ENCODE results near the gene PRKD2.

Gene PRKD2

DNA sequence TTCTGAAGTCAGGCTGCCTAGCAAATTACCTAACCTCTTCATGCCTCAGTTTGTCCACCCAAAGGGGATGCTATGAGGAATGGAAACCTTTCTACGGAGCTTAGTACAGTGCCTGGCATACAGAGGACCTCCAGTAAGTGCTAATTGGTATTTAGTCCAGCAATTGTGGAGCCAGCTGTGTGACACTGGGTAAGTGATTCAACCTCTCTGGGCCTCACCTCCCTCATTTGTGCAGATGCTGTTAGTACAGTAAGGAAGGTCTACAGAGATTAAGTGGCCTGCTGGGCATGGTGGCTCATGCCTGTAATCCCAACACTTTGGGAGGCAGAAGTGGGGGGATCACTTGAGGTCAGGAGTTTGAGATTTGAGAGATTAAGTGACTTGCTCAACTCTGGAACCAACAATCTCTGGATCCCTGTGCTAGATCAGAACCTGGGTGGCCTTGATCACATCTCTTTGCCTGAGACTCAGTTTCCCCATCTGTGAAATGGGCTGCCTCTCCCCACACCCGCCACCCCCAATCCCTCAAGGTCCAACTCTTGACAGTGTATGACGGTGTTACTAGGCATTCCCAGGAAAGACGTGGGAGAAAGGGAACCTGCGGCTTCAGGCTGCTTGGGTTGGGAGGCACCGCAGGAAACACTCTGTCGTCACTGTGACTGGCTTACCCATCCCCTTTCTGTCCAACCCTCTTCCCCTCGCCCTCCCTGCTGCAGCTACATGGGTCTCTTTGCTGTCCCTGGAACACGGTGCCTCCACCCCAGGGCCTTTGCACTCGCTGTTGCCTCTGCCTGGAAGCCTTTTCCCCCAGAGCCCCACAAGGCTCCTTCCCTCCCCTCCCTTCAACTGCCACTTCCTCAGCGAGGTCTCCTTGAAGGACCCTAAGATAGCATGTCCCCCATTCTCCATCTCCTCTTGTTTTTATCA lies 18.3 kb downstream of the PRKD2 start:
- DNase-seq: no peak

DNA sequence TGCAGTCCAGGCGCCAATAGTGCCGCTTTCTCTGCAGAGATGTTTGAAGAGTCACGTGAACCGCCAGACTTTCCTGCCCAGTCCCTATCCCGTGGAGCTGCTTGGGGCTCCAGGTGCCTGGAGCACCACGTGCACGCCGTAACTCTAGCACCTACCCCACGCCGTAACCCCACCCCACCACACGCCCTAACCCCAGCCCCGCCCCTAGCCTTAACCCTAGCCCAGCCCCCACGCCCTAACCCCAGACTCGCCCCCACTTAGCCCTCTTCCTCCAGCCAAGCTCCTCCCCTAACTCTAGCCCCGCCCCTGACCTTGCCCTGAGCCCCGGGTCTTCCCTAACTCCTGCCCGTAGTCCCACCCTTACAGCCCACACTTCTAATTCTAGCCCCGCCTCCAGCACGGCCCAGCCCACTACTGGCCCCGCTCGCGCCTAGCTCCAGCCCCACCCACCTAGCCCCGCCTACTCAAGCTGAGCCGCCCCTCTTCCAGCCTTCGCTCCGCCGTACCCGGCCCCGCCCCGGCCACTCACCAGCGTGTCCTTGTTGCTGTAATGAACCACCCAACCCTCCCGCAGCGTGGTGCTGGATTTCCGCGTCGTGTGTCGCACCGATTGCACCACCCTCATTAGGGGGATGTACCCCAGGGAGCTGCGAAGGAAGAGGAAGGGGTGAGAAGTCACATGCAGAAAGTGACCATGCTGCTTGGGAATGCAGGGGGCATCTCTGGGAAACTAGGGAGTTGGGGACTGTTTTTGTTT lies 19.5 kb downstream of the PRKD2 start:
- peak; percentile 98 for DNase-seq

DNA sequence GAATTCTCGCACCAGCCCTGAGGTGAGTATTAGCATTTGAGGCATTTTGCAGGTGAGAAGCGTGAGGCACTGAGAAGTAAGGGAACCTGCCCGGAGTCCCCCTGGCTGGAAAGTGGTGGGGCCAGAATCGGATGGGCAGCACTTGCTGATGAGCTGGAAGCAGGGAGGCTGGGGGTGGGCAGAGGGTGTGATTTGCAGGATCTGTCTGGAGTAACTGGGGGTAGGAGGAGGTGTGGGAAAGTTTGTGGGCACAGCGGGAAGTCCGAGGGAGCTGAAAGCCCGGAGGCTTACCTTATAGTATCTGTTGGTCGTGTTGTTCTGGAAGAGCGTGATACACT lies 20.1 kb downstream of the PRKD2 start:
- DNase-seq: no peak

DNA sequence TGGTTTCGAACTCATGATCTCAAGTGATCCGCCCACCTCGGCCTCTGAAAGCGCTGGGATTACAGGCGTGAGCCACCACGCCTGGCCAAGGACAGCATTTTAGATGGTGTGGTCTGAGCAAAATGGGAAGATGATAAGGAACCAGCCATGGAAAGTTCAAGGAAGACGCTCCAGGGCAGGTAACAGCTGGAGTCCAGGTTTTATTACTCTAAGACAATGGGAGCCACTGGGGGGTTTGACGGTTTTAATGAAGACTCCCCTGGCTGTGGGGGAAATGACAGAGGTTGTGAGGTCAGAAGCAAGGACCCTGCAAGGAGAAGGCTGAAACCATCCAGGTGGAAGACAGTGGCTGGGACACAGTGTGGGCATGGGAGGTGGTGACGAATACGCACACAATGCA lies 20.9 kb downstream of the PRKD2 start:
- no peak for DNase-seq

DNA sequence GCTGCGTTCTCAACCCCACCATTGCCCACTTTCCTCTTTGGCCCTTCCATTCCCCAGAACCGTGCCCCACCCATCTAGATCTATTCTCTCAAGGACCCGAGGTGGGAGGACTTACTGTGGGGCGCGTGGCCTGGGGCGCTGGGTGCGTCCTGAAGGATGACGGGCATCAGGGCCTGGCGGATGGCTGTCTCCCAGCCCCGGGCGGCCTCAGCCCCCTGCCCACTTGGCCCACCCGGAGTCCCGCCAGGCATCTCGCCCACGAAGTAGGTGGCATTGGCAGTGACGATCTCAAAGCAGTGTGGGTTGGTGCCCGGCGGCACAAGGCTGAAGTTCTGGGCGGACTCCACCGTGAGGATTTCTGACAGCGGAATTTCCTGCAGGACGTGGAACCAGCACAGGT lies 23.2 kb downstream of the PRKD2 start:
- no peak for DNase-seq

DNA sequence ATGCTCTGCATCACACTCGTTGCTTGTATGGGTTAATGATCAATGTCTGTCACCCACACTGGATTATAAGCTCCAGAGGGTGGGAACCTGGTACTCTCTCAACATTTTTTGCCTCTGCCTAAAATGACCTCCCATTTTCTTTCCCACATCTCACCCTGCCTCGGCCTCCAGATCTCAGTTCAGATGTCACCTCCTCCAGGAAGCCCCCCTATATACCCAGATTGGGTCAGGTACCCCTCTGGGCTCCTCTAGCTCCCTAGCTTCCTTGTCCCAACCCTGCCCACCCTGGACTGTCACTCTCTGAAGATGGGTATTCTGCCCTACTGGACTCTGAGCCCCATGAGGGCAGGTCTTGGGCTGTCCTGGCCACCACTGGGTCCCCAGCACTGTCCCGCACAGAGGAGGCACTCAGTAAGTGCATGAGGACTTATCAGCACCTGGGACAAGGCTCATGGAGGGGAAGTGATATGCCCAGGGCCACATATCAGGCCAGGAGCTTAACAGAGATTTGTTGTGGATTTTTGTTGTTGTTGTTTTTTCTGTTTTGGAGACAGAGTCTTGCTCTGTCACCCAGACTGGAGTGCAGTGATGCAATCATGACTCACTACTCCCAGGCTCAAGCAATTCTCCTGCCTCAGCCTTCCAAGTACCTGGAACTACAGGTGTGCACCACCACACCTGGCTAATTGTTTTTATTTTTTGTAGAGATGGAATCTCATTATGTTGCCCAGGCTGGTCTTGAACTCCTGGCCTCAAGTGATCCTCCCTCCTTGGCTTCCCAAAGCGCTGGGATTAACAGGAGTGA lies 23.8 kb downstream of the PRKD2 start:
- DNase-seq: no peak

DNA sequence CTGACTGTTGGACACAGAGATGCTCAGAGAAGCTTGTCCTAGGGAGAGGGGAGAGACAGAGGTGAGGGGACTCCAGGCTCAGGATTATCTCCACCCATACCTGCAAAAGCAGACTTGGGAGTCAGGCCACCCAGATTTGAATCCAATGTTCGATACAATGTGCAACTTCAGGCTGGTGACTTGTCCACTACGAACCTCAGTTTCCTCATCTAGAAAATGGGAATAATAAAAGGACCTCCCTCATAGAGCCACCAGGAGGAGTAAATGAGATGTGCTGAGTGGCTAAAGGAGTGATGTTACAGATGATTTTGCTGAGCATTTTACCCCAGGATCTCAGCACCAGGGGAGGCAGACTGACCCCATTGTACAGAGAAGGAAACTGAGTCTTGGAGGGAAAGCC lies 25.0 kb downstream of the PRKD2 start:
- DNase-seq: no peak

DNA sequence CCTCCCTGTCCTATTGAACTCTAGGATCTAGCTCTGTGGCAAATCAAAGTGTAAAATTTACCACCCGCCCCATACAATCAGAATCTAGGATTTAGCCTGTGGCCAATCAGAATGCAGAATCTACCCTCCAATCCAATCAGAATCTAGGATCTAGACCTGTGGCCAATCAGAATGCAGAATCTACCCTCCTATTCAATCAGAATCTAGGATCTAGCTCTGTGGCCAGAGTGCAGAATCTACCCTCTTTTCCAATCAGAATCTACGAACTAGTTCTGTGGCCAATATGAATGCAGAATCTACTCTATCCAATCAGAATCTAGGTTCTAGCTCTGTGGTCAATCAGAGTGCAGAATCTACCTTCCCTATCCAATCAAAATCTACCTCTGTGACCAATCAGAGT lies 25.8 kb downstream of the PRKD2 start:
- no peak for DNase-seq

DNA sequence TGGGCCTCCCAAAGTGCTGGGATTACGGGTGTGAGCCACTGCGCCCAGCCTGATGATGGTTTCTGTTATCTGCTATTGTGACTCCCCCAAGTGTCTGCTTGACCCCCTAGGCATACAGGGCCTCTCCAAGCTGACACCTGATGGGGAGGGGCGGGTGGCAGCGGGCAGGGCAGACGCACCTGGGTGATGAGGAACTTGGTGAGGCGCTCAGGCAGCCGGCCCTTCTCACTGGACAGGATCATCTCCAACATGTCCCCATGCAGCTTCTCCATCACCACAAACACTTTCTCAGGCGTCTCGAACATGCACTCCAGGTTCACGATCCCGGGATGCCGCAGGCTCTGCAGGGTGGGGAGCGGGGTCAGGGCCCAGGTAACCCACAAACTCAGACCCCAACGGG lies 27.6 kb downstream of the PRKD2 start:
- no peak for DNase-seq

DNA sequence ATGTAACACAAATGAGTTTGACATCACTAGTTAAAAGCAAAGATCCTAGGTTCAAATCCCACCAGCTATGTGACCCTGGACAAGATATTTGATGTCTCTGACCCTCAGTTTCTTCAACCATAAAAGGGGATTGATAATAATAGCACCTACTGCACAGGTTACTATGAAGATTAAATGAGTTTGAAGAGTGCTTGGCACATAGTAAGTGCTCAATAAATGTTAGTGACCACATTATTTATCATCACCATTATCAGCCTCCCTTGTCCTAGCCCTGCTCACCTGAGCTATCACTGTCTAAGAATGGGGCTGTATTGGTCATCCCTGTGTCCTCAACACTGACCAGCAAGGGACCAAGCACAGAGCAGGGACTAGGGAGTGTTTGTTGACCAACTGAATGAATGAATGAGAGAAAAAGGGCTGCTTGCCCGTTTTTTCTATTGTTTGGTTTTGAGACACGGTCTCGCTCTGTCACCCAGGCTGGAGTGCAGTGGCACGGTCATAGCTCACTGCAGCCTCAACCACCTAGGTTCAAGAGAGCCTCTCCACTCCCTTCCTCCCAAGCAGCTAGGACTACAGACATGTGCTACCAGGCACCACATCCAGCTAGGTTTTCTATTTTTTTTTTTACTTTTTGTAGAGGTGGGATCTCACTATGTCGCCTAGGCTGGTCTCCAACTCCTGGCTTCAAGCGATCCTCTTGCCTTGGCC lies 29.3 kb downstream of the PRKD2 start:
- no peak for DNase-seq

DNA sequence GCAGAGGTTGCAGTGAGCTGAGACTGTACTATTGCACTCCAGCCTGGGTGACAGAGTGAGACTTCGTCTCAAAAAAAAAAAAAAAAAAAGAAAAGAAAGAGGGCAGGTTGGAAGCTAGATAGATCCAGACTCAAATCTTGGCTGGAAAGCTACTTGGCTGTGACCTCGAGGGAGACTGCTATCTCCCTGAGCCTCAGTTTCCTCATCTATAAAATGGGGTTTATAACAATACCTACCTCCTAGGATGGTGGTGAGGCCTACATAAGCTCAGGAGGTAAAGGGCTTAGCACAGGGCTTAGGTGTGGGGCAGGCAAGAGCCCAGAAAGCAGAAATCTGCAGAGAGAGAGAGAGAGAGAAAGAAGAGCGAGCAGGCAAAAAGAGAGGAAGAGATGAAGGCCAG lies 31.7 kb downstream of the PRKD2 start:
- DNase-seq: no peak

DNA sequence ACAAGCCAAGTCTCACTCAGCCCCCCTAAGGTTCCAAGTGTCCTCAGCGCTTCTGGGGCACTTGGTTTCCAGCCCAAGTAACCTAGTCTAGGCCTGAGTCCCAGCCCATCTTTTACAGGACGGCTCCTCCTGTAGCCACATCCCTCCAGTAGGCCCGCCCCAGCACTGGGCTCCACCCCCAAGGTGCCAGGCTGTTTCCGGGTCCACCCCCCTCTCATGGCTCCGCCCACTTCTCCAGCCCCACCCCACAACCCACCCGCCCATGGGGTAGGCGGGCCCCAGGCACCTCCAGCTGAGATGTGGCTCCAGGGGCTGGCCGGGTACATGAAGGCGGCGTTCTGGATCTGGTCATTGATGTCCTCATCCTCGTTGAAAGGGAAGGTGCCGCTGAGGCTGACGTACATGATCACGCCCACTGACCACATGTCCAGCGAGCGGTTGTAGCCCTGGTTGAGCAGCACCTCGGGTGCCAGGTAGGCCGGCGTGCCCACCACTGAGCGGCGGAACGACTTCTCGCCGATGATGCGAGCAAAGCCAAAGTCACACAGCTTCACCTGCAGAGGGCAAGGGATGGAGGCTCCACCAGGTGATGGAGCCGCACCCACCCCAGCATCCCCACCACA lies 38.7 kb downstream of the PRKD2 start:
- peak; percentile 19 for DNase-seq

DNA sequence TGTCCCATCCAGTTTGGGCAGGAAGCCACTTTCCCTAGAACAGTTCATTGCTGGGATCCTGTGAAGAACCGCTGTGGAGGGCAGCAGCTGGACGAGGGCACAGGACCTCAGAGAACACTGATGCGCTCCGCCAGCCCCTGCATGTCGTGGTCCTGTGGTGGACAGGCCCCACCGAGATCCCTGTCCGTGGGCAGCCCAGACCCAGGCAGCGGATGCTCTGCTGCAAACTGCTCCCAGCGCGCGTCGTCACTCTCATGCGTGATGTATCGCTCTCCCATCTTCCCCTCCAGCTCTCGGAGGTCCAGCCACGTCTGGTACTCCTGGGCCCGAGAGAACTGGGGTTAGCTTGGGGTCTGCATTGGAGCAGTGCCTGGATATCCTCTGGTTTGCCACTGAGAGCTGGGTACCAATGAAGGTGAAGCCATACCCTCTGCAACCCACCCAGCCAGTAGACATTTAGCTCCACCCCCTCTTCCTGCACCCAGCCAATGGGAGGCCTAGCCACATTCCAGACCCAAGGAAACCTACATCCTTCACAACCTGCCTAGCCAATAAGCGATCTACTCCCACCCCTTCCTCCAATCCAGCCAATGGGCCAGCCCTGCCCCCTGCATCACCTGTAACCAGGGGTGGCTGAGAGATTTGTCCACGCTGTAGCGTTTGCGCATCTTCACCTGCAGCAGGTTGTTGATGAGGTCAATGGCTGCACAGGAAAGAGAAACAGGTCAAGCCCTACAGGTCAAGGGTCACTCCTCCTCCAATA lies 42.3 kb downstream of the PRKD2 start:
- peak; percentile 19 for DNase-seq

DNA sequence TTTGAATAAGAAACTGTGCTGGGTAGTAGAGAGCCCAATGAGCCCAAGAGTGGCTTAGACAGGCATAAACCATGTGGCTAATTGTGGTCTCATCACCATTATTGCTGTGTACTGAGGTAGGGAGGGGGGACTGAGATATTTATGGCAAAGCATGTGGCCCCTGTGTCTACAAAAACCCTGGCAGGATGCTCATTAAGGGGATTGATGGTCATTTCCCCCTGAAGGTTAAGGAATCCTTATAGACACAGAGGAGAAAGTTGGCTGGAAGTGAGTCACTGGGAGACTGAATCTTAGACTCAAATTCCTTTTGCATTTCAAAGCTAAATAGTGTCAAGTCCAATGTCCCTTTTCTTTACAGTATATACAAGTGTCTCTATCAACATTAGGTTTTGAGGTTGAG lies 46.1 kb downstream of the PRKD2 start:
- peak; percentile 8 for DNase-seq

DNA sequence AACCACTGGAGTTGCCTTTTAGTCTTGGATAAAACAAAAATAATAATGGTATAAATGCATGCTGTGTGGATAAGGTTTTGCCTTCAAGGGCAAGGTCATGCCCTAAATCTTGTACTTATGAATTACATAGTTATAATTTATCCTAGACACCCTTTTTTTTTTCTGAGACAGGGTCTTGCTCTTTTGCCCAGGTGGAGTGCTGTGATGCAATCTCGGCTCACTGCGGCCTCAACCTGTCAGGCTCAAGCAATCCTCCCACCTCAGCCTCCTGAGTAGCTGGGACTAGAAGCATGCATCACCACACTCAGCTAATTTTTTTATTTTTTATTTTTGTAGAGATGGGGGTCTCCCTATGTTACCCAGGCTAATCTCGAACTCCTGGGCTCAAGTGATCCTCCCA lies 48.3 kb downstream of the PRKD2 start:
- no peak for DNase-seq

DNA sequence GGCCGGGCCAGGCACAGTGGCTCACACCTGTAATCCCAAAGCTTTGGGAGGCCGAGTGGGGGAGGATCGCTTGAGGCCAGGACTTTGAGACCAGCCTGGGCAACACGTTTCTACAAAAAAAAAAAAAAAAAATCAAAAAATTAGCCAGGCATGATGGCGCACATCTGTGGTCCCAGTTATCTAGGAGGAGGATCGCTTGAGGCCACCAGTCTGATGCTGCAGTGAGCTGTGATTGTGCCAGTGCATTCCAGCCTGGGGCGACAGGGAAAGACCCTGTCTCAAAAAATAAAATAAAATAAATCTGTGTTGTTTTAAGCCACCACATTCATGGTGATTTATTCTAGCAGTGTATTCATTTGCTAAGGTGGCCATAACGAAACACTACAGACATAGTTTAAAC lies 51.8 kb downstream of the PRKD2 start:
- no peak for DNase-seq

DNA sequence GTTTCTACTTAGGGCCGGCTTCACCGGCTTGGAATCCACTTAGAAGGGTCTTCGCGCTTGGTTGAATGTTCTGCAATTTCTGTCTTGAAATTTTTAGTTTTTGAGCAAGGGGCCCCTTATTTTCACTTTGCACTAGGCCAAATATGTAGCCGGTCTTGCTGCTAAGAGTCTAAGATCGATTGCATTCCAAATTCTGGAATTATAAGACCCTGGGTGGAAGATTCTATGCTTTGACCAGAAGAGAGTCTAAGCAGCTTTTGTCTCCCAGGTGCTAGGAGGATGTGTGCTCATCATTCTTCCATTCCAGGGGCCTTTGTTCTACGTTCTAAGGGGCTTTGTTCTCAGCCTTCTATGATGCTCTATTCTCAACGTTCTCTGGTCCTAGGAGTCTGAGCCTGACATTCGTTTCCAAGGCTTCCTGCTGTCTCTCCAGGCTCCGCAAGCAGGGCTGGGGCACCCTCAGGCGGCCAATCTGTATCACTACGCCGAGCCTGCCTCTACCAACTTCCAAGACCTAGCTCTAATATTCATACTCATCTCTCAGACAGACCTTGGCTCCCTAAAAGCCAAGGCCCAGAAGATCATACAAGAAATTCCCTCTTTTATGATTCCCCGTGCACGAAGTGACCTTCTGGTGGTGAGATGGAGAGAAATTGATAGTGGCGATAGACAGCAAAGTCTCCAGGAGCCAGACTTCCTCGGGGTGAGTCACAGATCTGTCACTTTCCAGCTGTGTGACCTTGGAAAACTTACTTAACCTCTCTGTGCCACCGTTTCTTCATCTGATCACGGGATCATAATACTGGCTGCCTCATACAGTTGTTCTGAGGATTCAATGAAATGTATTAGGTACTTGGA lies 55.0 kb downstream of the PRKD2 start:
- DNase-seq: peak; percentile 92

DNA sequence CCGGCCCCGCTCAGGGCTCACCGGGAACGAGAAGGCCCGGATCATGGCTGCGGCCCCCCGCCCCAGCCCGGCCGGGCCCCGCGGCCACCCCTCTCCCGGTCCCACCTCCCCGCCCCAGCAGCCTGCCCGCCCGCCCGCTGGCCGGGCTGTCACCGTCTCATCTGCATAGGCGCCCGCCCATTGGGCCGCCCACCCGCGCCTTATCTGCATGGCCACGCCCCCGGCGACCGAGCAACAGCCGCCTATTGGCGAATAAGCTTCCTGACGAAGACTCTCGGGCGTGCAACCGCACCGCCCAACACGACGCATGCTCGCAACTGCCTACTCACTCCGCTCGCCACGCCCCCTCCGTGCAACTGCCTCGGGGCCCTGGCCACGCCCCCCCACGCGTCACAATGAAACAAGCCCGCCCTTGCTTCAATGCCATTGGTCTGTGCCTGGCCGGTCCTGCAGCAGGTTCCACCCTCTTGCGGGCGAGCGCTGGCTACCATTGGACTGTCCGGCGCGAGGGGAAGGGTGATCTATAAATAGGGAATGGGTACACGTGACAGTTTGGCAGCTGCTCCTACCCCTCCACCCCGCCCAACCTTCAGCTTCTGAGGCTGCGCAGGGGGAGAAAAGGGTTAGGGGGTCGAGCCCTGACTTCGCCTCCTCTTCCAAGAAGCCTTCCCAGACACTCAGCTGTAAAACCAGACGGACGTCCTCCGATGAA lies 55.7 kb downstream of the PRKD2 start, which contains the start of gene DACT3:
DACT3 (minus strand) TSS at position 163 of the 712 bp plus-strand sequence; CDS start at position 45, 118 bp downstream.
- DNase-seq: peak; percentile 100

DNA sequence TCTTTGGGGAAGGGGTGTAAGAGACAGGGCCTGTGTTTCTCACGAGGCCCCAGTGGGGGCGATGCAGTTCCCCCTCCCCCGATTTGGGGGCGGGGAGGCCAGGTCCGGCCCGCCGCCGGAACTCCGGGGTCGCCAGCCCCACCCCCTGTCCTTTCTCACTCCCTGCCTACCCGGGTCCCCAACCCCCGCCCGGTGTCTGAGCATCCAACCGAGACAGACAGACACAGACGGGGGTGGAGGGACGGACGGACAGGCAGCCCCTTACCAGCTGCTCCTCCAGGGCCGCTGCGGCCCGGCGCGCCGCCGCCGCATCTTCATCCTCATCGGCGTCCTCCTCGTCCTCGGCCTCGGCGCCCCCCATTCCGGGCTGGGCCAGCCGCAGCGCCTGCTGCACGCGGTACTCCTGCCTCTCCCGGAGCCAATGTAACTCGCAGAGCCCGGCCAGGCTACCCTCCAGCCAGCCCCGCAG lies 56.3 kb downstream of the PRKD2 start:
- DNase-seq: peak; percentile 54

Data from NCI-H69 (cell line).